GM21576 (cell line): Measurements from ENCODE around the gene DDC.
"Not testable (repeated sequence)": the region's sequence is repeated elsewhere in the genome, so short reads cannot be mapped to it uniquely, and the experiment has no call there.

ENCODE experiments used
- ATAC-seq: cut with Tn5 transposase; IDR thresholded peaks from one replicate; pipeline ENCODE4 v1.9.1; 2021; ENCODE audit warnings: mild to moderate bottlenecking, moderate library complexity; ENCODE audit not compliant: unreplicated experiment

The DDC gene

GRCh38 chr7:50459183-50459582 is 106.0 kb downstream of the DDC start:
- ATAC-seq: not testable (repeated sequence)

- not testable (repeated sequence) for ATAC-seq
Observed at GRCh38 chr7:50458651-50459050, 106.6 kb downstream of the DDC start.

GRCh38 chr7:50456371-50457123 is 108.7 kb downstream of the DDC start:
- ATAC-seq: no peak

GRCh38 chr7:50455658-50456057 is 109.5 kb downstream of the DDC start:
- no peak for ATAC-seq

GRCh38 chr7:50454968-50455367 is 110.2 kb downstream of the DDC start:
- no peak for ATAC-seq

GRCh38 chr7:50450590-50451032 is 114.6 kb downstream of the DDC start:
- peak; percentile 3 for ATAC-seq

GRCh38 chr7:50449881-50450589 is 115.2 kb downstream of the DDC start, which contains the start of gene FIGNL1:
TSS of gene FIGNL1 (minus strand) at chr7:50450350. CDS start at chr7:50447287, 3,063 bp downstream.
- ATAC-seq: peak; percentile 76

GRCh38 chr7:50449501-50449880 is 115.7 kb downstream of the DDC start:
- no peak for ATAC-seq

GRCh38 chr7:50448823-50449222 is 116.4 kb downstream of the DDC start:
- peak; percentile 29 for ATAC-seq

- peak; percentile 35 for ATAC-seq
Observed at GRCh38 chr7:50446542-50446960, 118.7 kb downstream of the DDC start.

- no peak for ATAC-seq
Observed at GRCh38 chr7:50436133-50436806, 128.9 kb downstream of the DDC start.

- no peak for ATAC-seq
Observed at GRCh38 chr7:50431722-50432305, 133.4 kb downstream of the DDC start.

- ATAC-seq: no peak
Observed at GRCh38 chr7:50431316-50431715, 133.9 kb downstream of the DDC start.

- ATAC-seq: no peak
Observed at GRCh38 chr7:50428911-50429310, 136.3 kb downstream of the DDC start.

GRCh38 chr7:50427518-50427917 is 137.7 kb downstream of the DDC start:
- ATAC-seq: no peak

GRCh38 chr7:50426280-50427045 is 138.7 kb downstream of the DDC start:
- no peak for ATAC-seq

GRCh38 chr7:50425318-50425717 is 139.9 kb downstream of the DDC start:
- no peak for ATAC-seq

- ATAC-seq: no peak
Observed at GRCh38 chr7:50423860-50424259, 141.3 kb downstream of the DDC start.

GRCh38 chr7:50422858-50423257 is 142.3 kb downstream of the DDC start:
- no peak for ATAC-seq

- no peak for ATAC-seq
Observed at GRCh38 chr7:50421043-50421442, 144.2 kb downstream of the DDC start.
